NCI-H2171 (cell line): ENCODE results near the gene VMAC.
"Not testable (repeated sequence)": the region's sequence is repeated elsewhere in the genome, so short reads cannot be mapped to it uniquely, and the experiment has no call there.

ENCODE experiments used
- DNase-seq: peaks from one replicate; lab custom pipeline; 2025; lab: John Stamatoyannopoulos, UW

Gene VMAC, protein sequence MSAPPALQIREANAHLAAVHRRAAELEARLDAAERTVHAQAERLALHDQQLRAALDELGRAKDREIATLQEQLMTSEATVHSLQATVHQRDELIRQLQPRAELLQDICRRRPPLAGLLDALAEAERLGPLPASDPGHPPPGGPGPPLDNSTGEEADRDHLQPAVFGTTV

GRCh38 chr19:5904352-5905113 lies at the start of gene VMAC:
Gene VMAC (plus strand): TSS chr19:5904872. CDS start chr19:5904891, 19 bp downstream.
- DNase-seq, result peak; percentile 100

GRCh38 chr19:5855151-5855550 lies 49.5 kb upstream of the VMAC start:
- not testable (repeated sequence) for DNase-seq

- DNase-seq, result no peak
Measured at GRCh38 chr19:5857203-5858081, 47.2 kb upstream of the VMAC start.

- no peak for DNase-seq
Measured at GRCh38 chr19:5863030-5863665, 41.5 kb upstream of the VMAC start.

DNA sequence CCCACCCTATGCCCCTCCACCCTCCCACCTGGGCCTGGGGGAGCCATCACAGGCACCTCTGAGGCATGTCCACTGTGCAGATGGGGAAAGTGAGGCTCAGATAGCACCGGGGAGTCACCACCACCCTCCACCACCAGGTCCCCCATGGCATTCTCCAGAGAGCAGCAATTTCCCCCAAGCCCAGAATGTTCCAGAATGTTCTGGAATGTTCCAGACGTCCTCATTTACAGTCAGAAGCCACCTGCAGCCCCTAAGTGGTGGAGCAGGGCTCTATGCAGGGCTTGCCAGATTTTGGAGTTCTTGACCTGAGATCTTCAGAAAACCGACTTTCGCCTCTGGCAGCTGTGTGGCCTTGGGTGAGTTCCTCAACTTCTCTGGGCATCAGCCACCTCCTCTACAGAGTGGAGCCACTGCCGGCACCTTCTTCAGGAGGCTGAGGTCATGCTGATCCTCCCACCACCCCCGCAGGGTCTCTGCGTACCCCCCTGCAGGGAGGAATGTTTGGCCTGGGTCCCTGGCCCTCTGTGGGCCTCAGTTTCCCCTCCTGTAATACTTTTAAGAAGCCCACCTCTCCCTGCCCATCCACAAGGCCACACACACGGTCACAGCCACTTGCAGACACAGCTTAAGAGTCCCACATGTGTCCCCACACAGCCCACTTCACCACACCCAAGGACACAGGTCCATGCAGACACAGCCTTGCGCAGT lies 40.5 kb upstream of the VMAC start:
- no peak for DNase-seq

DNA sequence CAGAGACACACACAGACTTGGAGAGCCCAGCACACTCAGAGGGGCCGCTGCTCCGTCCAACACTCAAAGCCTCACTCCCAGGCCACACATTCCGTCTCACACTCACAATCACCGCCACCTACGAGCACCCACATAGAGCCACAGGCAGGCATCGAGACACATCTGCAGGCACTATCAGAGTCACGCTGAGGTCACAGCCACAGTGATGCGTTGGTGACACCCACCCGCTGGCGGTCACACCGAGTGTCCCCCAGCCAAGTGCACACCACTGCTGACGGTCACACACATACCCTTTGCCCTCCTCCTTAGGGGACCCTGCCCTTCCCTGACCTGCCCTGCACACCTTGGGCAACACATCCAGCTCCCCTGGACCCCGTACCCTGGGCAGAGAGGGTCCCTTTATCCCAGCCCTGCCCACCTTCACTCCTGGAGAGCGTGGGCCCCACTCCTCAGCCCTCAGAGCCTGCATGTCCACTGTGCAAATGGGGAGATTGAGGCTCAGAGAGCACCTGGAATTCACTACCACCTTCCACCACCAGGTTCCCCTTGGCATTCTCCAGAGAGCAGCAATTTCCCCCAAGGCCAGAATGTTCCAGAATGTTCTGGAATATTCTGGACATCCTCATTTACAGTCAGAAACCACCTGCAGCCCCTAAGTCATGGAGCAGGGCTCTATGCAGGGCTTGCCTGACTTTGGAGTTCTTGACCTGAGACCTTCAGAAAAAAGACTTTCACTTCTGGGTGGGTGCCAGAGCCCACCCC lies 39.8 kb upstream of the VMAC start:
- DNase-seq, result no peak

GRCh38 chr19:5865772-5866171 lies 38.9 kb upstream of the VMAC start:
- DNase-seq, result no peak

- no peak for DNase-seq
Measured at GRCh38 chr19:5867201-5868136, 37.2 kb upstream of the VMAC start.

GRCh38 chr19:5870986-5871394 lies 33.7 kb upstream of the VMAC start:
- DNase-seq, result no peak

GRCh38 chr19:5873617-5874199 lies 31.0 kb upstream of the VMAC start:
- DNase-seq, result no peak

DNA sequence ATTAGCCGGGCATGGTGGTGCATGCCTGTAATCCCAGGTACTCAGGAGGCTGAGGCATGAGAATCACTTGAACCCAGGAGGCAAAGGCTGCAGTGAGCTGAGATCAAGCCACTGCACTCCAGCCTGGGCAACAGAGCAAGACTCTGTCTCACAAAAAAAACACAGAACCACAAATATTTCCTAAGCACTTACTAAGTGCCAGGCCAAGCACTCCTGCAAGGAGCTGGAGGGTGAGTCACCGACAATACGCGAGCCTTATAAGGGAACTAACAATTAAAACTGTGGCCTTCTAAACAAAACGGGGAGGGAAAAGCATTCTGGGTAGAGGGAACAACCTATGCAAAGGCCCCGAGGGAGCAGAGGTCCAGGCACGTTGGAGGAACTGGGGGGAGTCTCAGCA lies 30.2 kb upstream of the VMAC start:
- DNase-seq, result not testable (repeated sequence)

GRCh38 chr19:5877427-5877826 lies 27.2 kb upstream of the VMAC start:
- DNase-seq, result no peak

- no peak for DNase-seq
Measured at GRCh38 chr19:5877882-5878281, 26.8 kb upstream of the VMAC start.

DNA sequence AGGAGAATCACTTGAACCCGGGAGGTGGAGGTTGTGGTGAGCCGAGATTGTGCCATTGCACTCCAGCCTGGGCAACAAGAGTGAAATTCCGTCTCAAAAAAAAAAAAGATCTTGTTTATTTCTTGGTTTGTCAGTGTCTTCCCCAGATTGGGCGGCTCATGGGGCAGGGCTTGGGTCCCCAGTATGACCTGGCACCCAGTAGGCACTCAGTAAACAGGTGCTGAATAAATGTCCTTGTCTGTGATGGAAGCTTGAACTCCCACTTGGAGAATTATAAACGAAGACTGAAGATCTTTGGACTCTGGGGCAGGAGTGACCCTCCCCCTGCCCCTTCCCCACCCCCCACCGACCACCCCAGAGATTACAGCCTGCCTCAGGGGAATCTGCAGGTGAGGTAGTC lies 24.5 kb upstream of the VMAC start:
- no peak for DNase-seq

DNA sequence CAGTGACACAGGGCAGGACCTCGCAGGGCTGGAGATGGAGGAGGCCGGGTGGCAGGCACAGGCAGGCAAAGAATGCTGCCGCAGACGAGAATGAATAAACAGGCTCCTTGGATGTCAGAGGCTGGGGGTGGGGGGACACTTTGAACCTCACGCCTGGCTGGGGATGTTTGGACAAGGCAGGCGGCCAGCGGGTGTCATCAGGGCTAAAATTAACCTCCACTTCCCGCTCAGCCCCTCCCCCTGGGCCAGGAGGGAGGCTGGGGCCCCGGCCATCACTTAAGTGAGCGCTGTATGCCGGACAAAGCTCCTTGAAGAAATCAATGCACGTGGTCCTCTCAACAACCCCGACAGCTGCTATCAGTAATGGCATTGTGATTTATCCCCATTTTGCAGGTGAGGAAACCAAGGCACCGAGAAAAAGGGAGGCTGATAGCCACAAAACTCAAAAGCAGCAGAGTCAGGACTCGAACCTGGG lies 24.0 kb upstream of the VMAC start:
- DNase-seq, result no peak

GRCh38 chr19:5881543-5882299 lies 23.0 kb upstream of the VMAC start:
- peak; percentile 83 for DNase-seq

GRCh38 chr19:5882421-5882968 lies 22.2 kb upstream of the VMAC start:
- DNase-seq, result no peak
